ENCODE measurements around the gene TPH2. TPM values are rescaled to one million over a fixed set of nuclear protein-coding genes. Genes with fewer than 3 reads are reported as not detected.

The TPH2 gene
- total and polyA plus RNA-seq, 10 donors = 0.06 to 7.2 (median 1.5) TPM; not detected in 4

DNA sequence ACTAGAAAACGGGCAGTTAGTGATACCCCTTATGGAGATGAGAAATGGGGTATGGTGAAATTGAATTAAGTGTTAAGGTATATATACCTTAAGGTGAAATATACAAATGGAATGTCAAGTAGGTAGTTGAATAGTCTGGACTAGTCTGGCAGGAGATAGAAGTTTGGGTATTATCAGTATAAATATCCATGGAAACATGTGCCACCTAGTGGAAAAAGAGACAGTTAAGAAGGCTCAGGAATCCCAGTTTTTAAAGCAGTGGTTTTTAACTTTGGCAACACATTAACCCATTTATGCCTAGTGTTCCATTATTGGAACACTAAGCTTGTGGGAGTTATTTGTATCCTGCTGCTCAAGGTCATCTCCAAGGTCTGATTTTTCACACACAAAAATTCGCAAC lies 38.6 kb upstream of the TPH2 start:
- intact Hi-C loops (cut with DNase I; ENCODE audit: low total_unique reads) = no loop called here
- no peak for DNase-seq
- TF ChIP-seq POLR2AphosphoS5 (IDR thresholded peaks at IDR 0.05) = no peak
- no peak for TF ChIP-seq POLR2A (IDR thresholded peaks at IDR 0.05)
- TF ChIP-seq, protein P1, sequence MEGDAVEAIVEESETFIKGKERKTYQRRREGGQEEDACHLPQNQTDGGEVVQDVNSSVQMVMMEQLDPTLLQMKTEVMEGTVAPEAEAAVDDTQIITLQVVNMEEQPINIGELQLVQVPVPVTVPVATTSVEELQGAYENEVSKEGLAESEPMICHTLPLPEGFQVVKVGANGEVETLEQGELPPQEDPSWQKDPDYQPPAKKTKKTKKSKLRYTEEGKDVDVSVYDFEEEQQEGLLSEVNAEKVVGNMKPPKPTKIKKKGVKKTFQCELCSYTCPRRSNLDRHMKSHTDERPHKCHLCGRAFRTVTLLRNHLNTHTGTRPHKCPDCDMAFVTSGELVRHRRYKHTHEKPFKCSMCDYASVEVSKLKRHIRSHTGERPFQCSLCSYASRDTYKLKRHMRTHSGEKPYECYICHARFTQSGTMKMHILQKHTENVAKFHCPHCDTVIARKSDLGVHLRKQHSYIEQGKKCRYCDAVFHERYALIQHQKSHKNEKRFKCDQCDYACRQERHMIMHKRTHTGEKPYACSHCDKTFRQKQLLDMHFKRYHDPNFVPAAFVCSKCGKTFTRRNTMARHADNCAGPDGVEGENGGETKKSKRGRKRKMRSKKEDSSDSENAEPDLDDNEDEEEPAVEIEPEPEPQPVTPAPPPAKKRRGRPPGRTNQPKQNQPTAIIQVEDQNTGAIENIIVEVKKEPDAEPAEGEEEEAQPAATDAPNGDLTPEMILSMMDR (IDR thresholded peaks at IDR 0.05 in 8 of 11, conservative IDR thresholded peaks at IDR 0.05 in 3 of 11) = no peak

DNA sequence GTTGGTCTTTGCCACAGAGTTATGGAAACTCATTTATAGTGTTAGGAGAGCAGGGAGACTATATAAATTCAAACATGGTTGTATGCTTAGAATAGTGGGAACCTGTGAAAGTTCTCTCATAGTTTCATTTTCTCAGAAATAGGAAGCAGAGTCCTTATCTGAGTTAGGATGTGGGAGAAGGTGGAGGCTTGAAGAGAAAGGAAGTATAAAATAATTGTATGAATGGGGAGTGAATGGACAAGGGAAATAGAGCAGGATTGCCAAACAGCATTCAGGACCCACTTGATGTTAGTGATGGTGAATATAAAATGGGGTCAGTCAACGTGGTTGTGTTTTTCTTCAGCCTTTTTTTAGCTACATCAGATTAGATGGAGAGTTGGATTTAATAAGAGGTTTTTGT lies 34.0 kb upstream of the TPH2 start:
- H3K27me3 ChIP-seq (replicated peaks in 1 of 7) = no peaks in the 10 kb centered on the region
- H3K9me3 ChIP-seq = peaks cover 0 to 6% (median 0%) of the 10 kb centered on the region in 8 donors
- no peak for TF ChIP-seq POLR2AphosphoS5 (IDR thresholded peaks at IDR 0.05)
- TF ChIP-seq, protein P1 (IDR thresholded peaks at IDR 0.05 in 8 of 11, conservative IDR thresholded peaks at IDR 0.05 in 3 of 11) = no peak
- TF ChIP-seq POLR2A (IDR thresholded peaks at IDR 0.05) = no peak
- intact Hi-C loops (cut with DNase I; ENCODE audit: low total_unique reads) = no loop called here
- H3K4me3 ChIP-seq = no peak overlapping the region
- peaks cover 0 to 93% (median 67%) of the 10 kb centered on the region in 6 donors for H3K36me3 ChIP-seq
- 19 to 24% (median 20%) methylated on average over 1 of the region's 1 CpG for WGBS, 5 donors
- peak overlapping the region in 6 of 8 donors; percentile 19 to 76 (median 36) for H3K27ac ChIP-seq
- H3K4me1 ChIP-seq = peaks cover 0 to 5% (median 0%) of the 10 kb centered on the region in 6 donors
- DNase-seq = no peak

More for the DNA sequence above, 38.6 kb upstream of the TPH2 start:
- H3K4me1 ChIP-seq = peaks cover 0 to 5% (median 0%) of the 10 kb centered on the region in 6 donors
- H3K27me3 ChIP-seq (replicated peaks in 1 of 7) = no peaks in the 10 kb centered on the region
- H3K4me3 ChIP-seq = no peak overlapping the region
- 92 to 99% (median 97%) methylated on average over 2 of the region's 2 CpGs for whole genome bisulfite sequencing, 5 donors
- peaks cover 0 to 93% (median 65%) of the 10 kb centered on the region in 6 donors for H3K36me3 ChIP-seq
- no peak overlapping the region for H3K27ac ChIP-seq
- H3K9me3 ChIP-seq = no peaks in the 10 kb centered on the region

DNA sequence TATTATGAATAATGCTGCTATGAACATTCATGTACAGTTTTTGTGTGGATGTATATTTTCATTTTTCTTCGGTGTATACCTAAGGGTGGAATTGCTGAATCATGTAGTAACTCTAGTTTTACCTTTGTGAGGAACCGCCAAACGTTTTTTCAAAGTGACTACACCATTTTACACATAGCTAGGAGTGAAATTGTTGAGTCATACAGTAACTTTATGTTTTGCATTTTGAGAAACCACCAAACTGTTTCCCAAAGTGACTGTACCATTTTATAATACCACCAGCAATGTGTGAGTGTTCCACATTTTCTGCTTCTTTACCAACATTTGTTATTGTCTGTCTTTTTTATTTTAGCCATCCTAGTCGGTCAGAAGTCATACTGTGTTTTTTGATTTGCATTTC lies 3.1 kb upstream of the TPH2 start:
- no peak overlapping the region for H3K4me3 ChIP-seq
- TF ChIP-seq, protein P1 (IDR thresholded peaks at IDR 0.05 in 8 of 11, conservative IDR thresholded peaks at IDR 0.05 in 3 of 11) = no peak
- TF ChIP-seq POLR2A (IDR thresholded peaks at IDR 0.05) (no peak), POLR2AphosphoS5 (IDR thresholded peaks at IDR 0.05) (no peak)
- no peak overlapping the region for H3K27ac ChIP-seq
- peaks cover 0 to 47% (median 8%) of the 10 kb centered on the region in 7 donors for H3K27me3 ChIP-seq (replicated peaks in 1 of 7)
- DNase-seq = no peak
- peaks cover 0 to 4% (median 0%) of the 10 kb centered on the region in 6 donors for H3K4me1 ChIP-seq
- 43 to 59% (median 56%) methylated on average over 4 of the region's 4 CpGs for WGBS, 5 donors
- no peaks in the 10 kb centered on the region for H3K36me3 ChIP-seq
- intact Hi-C loops (cut with DNase I; ENCODE audit: low total_unique reads) = no loop called here
- no peaks in the 10 kb centered on the region for H3K9me3 ChIP-seq

DNA sequence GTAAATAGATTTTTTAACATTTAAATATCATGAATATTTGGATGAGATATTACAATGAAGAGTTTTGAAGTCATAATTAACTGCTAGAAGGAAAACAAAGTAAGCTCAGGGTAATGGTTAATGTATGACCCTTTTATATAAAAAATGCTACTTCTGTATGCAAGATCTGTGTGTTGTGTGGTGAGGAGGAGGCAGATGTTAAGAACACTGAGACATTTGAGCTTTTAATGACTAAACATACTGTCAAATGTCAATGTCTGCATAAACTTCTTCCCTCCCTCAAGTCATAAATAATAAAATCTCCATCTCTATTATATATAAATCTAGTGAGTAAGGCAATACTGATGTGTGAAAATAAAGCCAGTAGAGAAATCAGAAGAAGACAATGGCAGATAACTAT lies 1.4 kb downstream of the TPH2 start:
- intact Hi-C loops (cut with DNase I; ENCODE audit: low total_unique reads) = no loop called here
- Histone ChIP-seq H3K4me3 (no peak overlapping the region), H3K9me3 (no peaks in the 10 kb centered on the region), H3K4me1 (peaks cover 0 to 4% (median 0%) of the 10 kb centered on the region in 6 donors), H3K27me3 (replicated peaks in 1 of 7) (peaks cover 0 to 77% (median 8%) of the 10 kb centered on the region in 7 donors), H3K36me3 (no peaks in the 10 kb centered on the region), H3K27ac (no peak overlapping the region)
- no peak for DNase-seq
- TF ChIP-seq, protein P1 (IDR thresholded peaks at IDR 0.05 in 8 of 11, conservative IDR thresholded peaks at IDR 0.05 in 3 of 11) = no peak
- TF ChIP-seq POLR2A (IDR thresholded peaks at IDR 0.05) (no peak), POLR2AphosphoS5 (IDR thresholded peaks at IDR 0.05) (no peak)
